ENCODE data around the gene HHIPL1.

DNA sequence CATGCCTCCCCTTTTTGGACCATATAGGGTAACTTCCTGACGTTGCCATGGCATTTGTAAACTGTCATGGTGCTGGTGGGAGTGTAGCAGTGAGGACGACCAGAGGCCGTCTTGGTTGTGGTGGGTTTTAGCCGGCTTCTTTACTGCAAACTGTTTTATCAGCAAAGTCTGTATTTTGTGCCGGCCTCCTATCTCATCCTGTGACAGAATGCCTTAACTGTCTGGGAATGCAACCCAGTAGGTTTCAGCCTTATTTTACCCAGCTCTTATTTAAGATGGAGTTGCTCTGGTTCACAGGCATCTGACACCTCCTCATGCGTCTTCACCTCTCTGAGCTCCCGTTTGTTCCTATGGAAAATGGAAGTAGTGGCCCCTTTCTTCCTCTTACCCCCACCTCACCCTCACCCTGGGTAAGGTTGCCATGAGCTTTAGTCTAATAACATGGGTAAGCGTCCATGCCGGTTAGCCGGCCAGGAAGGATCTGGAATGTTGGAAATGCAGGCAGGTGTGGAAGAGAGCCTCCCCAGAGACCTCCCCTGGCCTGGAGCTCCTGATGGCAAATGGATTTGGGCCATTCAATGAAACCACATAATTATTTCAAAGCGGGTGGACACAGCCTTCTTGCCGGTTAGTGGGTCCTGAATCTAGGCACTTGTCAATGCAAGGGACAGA lies 18.6 kb downstream of the HHIPL1 start:
- TF ChIP-seq POLR2AphosphoS5 (IDR thresholded peaks at IDR 0.05) (no peak), CTCF (IDR thresholded peaks at IDR 0.05) (no peak), POLR2A (IDR thresholded peaks at IDR 0.05) (no peak)
